Measurements from ENCODE around the gene EDAR.

EDAR gene

GRCh38 chr2:108925286-108925685, 63.7 kb downstream of the EDAR start:
- CTCF ChIA-PET, result no interaction called here
- POLR2A ChIA-PET, result no interaction called here
- DNase-seq (ENCODE audit: extremely low spot score), result no peak
- TF ChIP-seq CTBP1 (IDR thresholded peaks at IDR 0.05; ENCODE audit: borderline replicate concordance), result no peak
- no peak for TF ChIP-seq NFRKB (IDR thresholded peaks at IDR 0.05)
- no peak for TF ChIP-seq TARDBP (IDR thresholded peaks at IDR 0.05)
- no peak for TF ChIP-seq LEF1 (IDR thresholded peaks at IDR 0.05; ENCODE audit: borderline replicate concordance)
- no peak for TF ChIP-seq HDGF (IDR thresholded peaks at IDR 0.05; ENCODE audit: borderline replicate concordance)
- TF ChIP-seq ARNT (IDR thresholded peaks at IDR 0.05), result no peak
- TF ChIP-seq FOXM1 (IDR thresholded peaks at IDR 0.05; ENCODE audit: borderline replicate concordance), result no peak
- TF ChIP-seq SP1 (IDR thresholded peaks at IDR 0.05), result no peak
- TF ChIP-seq FOXA1 (IDR thresholded peaks at IDR 0.05), result no peak

- DNase-seq (ENCODE audit: extremely low spot score), result no peak
- no peak for TF ChIP-seq FOXA1 (IDR thresholded peaks at IDR 0.05)
- no peak for TF ChIP-seq HDGF (IDR thresholded peaks at IDR 0.05; ENCODE audit: borderline replicate concordance)
- no peak for TF ChIP-seq NFRKB (IDR thresholded peaks at IDR 0.05)
- no peak for TF ChIP-seq FOXK2 (IDR thresholded peaks at IDR 0.05)
- TF ChIP-seq, protein P1, sequence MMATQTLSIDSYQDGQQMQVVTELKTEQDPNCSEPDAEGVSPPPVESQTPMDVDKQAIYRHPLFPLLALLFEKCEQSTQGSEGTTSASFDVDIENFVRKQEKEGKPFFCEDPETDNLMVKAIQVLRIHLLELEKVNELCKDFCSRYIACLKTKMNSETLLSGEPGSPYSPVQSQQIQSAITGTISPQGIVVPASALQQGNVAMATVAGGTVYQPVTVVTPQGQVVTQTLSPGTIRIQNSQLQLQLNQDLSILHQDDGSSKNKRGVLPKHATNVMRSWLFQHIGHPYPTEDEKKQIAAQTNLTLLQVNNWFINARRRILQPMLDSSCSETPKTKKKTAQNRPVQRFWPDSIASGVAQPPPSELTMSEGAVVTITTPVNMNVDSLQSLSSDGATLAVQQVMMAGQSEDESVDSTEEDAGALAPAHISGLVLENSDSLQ (IDR thresholded peaks at IDR 0.05), result no peak
- no peak for TF ChIP-seq BHLHE40 (IDR thresholded peaks at IDR 0.05; ENCODE audit: borderline replicate concordance)
- no peak for TF ChIP-seq CTBP1 (IDR thresholded peaks at IDR 0.05; ENCODE audit: borderline replicate concordance)
- no peak for TF ChIP-seq FOXM1 (IDR thresholded peaks at IDR 0.05; ENCODE audit: borderline replicate concordance)
- TF ChIP-seq ELF4 (IDR thresholded peaks at IDR 0.05), result no peak
- no peak for TF ChIP-seq L3MBTL2 (conservative IDR thresholded peaks at IDR 0.05)
- no peak for TF ChIP-seq SP1 (IDR thresholded peaks at IDR 0.05)
- no peak for TF ChIP-seq ZNF384 (IDR thresholded peaks at IDR 0.05)
- TF ChIP-seq SUZ12 (IDR thresholded peaks at IDR 0.05), result no peak
- TF ChIP-seq LEF1 (IDR thresholded peaks at IDR 0.05; ENCODE audit: borderline replicate concordance), result no peak
- no peak for TF ChIP-seq TARDBP (IDR thresholded peaks at IDR 0.05)
- TF ChIP-seq ARNT (IDR thresholded peaks at IDR 0.05), result no peak
- ChIA-PET POLR2A (no interaction called here), CTCF (no interaction called here)
Observed at GRCh38 chr2:108924580-108925251, 64.3 kb downstream of the EDAR start.

DNA sequence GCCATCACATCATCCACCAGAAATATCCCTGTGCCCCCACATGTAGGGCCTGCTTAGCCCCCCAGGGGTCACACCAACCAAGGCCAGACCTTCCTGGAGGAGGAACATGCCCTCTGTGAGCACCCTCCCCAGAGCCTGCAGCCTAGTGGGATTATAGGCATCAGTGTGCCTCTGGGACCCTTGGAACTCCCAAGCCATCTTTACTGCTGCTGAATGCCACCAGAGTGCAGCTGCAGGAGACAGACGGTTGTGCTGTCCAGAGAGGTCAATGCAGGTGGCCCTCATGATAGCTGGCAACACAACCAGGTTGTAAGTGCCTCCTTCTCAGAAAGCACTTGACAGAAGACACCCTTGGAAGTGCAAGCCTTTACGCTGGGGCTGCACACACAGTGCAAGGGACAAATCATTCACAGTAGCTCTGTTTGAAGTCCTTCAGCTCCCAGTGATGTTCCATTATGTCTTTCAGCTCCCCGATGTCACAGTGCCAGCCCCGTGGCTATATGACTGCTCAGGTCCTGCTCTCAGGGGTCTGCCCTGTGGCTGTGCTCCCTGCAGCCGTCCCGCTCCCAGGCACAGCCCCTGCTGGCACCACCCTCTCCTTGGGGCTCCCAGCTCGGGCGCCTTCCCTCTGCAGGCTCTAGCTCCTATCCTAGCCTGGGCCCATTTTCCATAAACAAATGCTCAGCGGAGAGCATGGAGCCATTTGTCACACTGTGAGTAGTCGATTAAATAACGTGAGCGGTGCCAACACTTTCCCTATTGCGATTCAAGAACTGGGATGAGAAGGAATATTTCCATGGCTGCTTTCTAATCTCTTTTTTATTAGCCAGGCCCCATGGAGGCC, 65.1 kb downstream of the EDAR start:
- POLR2A ChIA-PET, result no interaction called here
- CTCF ChIA-PET, result no interaction called here
- DNase-seq (ENCODE audit: extremely low spot score), result no peak
- TF ChIP-seq NFRKB (IDR thresholded peaks at IDR 0.05) (no peak), HDGF (IDR thresholded peaks at IDR 0.05; ENCODE audit: borderline replicate concordance) (no peak), SUZ12 (IDR thresholded peaks at IDR 0.05) (no peak), ARNT (IDR thresholded peaks at IDR 0.05) (no peak), FOXA1 (IDR thresholded peaks at IDR 0.05) (no peak), ZNF384 (IDR thresholded peaks at IDR 0.05) (no peak), FOXM1 (IDR thresholded peaks at IDR 0.05; ENCODE audit: borderline replicate concordance) (no peak), LEF1 (IDR thresholded peaks at IDR 0.05; ENCODE audit: borderline replicate concordance) (no peak), TARDBP (IDR thresholded peaks at IDR 0.05) (no peak), ELF4 (IDR thresholded peaks at IDR 0.05) (no peak), BHLHE40 (IDR thresholded peaks at IDR 0.05; ENCODE audit: borderline replicate concordance) (no peak), L3MBTL2 (conservative IDR thresholded peaks at IDR 0.05) (no peak), FOXK2 (IDR thresholded peaks at IDR 0.05) (no peak), SP1 (IDR thresholded peaks at IDR 0.05) (no peak), CTBP1 (IDR thresholded peaks at IDR 0.05; ENCODE audit: borderline replicate concordance) (no peak)
- TF ChIP-seq, protein P1 (IDR thresholded peaks at IDR 0.05), result no peak

- ChIA-PET CTCF (no interaction called here), POLR2A (no interaction called here)
- no peak for DNase-seq (ENCODE audit: extremely low spot score)
- TF ChIP-seq NFRKB (IDR thresholded peaks at IDR 0.05) (no peak), HDGF (IDR thresholded peaks at IDR 0.05; ENCODE audit: borderline replicate concordance) (no peak), ARNT (IDR thresholded peaks at IDR 0.05) (no peak), SP1 (IDR thresholded peaks at IDR 0.05) (no peak), FOXK2 (IDR thresholded peaks at IDR 0.05) (no peak), ELF4 (IDR thresholded peaks at IDR 0.05) (no peak), FOXA1 (IDR thresholded peaks at IDR 0.05) (no peak), ZNF384 (IDR thresholded peaks at IDR 0.05) (no peak), FOXM1 (IDR thresholded peaks at IDR 0.05; ENCODE audit: borderline replicate concordance) (no peak), L3MBTL2 (conservative IDR thresholded peaks at IDR 0.05) (no peak), BHLHE40 (IDR thresholded peaks at IDR 0.05; ENCODE audit: borderline replicate concordance) (no peak), TARDBP (IDR thresholded peaks at IDR 0.05) (no peak)
Observed at GRCh38 chr2:108923019-108923700, 65.9 kb downstream of the EDAR start.

- TF ChIP-seq ZNF384 (IDR thresholded peaks at IDR 0.05) (no peak), SUZ12 (IDR thresholded peaks at IDR 0.05) (no peak), ELF4 (IDR thresholded peaks at IDR 0.05) (no peak), ARNT (IDR thresholded peaks at IDR 0.05) (no peak)
- ChIA-PET POLR2A (no interaction called here), CTCF (no interaction called here)
- no peak for DNase-seq (ENCODE audit: extremely low spot score)
Observed at GRCh38 chr2:108922141-108922915, 66.7 kb downstream of the EDAR start.
